ENCODE data around the gene ZDHHC12. TPM values are rescaled to one million over a fixed set of nuclear protein-coding genes. Genes with fewer than 3 reads are reported as not detected.
A peak's percentile ranks its signal among the peaks of the same experiment; 100 is the strongest.

The ZDHHC12 gene
- total RNA-seq, 1 donor from 2014 or later = 23.6 TPM

DNA sequence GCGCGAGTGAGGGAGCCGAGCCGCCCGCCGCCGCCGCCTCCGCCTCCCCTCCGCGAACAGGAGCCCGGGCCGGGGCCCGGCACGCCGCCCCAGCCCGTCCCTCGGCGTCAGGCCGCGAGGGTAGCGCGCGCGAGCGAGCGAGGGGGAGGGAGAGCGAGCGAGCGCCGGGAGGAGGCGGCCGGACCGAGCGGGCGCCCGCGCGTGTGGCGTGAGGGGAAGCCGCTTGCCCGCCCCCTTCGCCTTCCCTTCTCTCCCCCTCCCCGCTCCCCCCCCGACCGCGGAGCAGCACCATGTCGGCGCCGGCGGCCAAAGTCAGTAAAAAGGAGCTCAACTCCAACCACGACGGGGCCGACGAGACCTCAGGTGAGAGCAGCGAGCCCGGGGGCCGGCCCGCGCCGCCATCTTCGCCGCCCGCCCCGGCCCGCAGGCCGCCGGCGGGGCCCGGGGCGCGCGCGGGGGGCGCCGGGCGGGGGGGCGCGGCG, 34.6 kb downstream of the ZDHHC12 start:
- H3K9me3 Mint-ChIP-seq (ENCODE audit: low read depth) = no peaks in the 10 kb centered on the region
- H3K27ac Mint-ChIP-seq (ENCODE audit: unreplicated experiment) = no peak overlapping the region
- peaks cover 16% of the 10 kb centered on the region for H3K36me3 Mint-ChIP-seq (ENCODE audit: low read depth)
- TF ChIP-seq, protein P1, sequence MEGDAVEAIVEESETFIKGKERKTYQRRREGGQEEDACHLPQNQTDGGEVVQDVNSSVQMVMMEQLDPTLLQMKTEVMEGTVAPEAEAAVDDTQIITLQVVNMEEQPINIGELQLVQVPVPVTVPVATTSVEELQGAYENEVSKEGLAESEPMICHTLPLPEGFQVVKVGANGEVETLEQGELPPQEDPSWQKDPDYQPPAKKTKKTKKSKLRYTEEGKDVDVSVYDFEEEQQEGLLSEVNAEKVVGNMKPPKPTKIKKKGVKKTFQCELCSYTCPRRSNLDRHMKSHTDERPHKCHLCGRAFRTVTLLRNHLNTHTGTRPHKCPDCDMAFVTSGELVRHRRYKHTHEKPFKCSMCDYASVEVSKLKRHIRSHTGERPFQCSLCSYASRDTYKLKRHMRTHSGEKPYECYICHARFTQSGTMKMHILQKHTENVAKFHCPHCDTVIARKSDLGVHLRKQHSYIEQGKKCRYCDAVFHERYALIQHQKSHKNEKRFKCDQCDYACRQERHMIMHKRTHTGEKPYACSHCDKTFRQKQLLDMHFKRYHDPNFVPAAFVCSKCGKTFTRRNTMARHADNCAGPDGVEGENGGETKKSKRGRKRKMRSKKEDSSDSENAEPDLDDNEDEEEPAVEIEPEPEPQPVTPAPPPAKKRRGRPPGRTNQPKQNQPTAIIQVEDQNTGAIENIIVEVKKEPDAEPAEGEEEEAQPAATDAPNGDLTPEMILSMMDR (IDR thresholded peaks at IDR 0.05) = no peak
- H3K4me3 Mint-ChIP-seq (ENCODE audit: unreplicated experiment) = peak overlapping the region; percentile 54
- no peak for DNase-seq (ENCODE audit: low spot score)
- no peaks in the 10 kb centered on the region for H3K27me3 Mint-ChIP-seq (ENCODE audit: low read depth)
- H3K4me1 Mint-ChIP-seq (ENCODE audit: low read depth) = peaks cover 34% of the 10 kb centered on the region

DNA sequence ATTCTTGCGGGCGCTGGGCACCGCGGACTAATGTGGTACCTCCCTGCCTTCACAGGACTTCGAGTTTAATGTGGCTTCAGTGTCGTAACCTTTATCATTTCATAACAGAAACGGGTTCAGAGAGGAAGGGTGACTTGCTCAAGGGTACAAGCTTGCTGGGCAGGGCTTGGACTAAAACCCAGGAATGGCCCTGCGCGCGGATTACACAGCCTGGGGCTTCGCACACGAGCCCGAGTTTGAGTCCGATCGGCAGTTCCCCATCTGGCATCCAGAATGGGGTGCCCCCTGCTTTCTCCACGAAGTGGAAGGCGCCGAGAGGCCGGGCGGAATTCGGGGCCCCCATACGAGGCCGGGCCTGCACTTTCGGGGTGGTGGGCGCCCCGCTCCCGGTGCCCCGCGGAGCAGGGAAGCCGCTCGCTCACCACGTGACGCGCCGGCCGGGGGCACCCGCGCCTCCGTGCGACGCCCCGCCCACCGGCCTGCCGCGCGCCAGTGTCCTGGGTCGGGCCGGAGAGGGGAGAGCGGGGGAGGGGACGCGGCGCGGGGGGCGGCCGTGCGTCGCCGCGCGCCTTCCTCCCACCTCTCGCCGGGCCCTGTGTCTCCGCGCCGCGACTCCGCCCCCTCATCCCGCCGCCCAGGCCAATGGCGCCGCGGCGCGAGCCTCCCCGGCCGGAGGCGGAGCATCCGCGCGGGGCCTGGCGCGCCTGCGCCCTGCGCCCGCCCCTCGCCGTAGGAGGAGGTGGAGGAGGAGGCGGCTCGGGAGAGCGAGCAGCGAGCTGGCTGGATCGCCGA, 35.2 kb downstream of the ZDHHC12 start, which contains the start of gene SET:
TSS of gene SET (plus strand) at position 722 of the 792 bp plus-strand sequence. CDS start 361 bp downstream, outside the sequence.
- DNase-seq (ENCODE audit: low spot score) = peak; percentile 94
- Mint-ChIP-seq H3K4me1 (ENCODE audit: low read depth) (peaks cover 37% of the 10 kb centered on the region), H3K9me3 (ENCODE audit: low read depth) (no peaks in the 10 kb centered on the region), H3K27ac (ENCODE audit: unreplicated experiment) (peak within 1 kb of the TSS; percentile 79), H3K27me3 (ENCODE audit: low read depth) (no peaks in the 10 kb centered on the region), H3K4me3 (ENCODE audit: unreplicated experiment) (peak within 1 kb of the TSS; percentile 72), H3K36me3 (ENCODE audit: low read depth) (peaks cover 14% of the 10 kb centered on the region)
- TF ChIP-seq, protein P1 (IDR thresholded peaks at IDR 0.05) = no peak

DNA sequence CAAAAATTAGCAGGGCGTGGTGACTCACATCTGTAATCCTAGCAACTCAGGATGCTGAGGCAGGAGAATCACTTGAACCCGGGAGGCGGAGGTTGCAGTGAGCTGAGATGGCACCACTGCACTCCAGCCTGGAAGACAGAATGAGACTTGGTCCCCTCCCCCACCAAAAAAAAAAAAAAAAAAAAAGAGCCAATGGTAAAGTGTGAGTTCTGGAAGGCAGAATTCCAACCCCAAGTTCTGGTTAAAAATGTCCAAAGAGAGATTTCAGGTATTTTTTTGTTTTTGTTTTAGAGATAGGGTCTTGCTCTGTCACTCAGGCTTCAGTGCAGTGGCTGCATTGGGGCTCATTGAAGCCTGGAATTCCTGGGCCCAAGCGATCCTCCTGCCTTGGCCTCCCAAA, 36.5 kb downstream of the ZDHHC12 start:
- H3K4me1 Mint-ChIP-seq (ENCODE audit: low read depth) = peaks cover 44% of the 10 kb centered on the region
- peaks cover 8% of the 10 kb centered on the region for H3K36me3 Mint-ChIP-seq (ENCODE audit: low read depth)
- no peaks in the 10 kb centered on the region for H3K27me3 Mint-ChIP-seq (ENCODE audit: low read depth)
- no peaks in the 10 kb centered on the region for H3K9me3 Mint-ChIP-seq (ENCODE audit: low read depth)
- TF ChIP-seq, protein P1 (IDR thresholded peaks at IDR 0.05) = no peak
- no peak overlapping the region for H3K4me3 Mint-ChIP-seq (ENCODE audit: unreplicated experiment)
- no peak overlapping the region for H3K27ac Mint-ChIP-seq (ENCODE audit: unreplicated experiment)
- no peak for DNase-seq (ENCODE audit: low spot score)

DNA sequence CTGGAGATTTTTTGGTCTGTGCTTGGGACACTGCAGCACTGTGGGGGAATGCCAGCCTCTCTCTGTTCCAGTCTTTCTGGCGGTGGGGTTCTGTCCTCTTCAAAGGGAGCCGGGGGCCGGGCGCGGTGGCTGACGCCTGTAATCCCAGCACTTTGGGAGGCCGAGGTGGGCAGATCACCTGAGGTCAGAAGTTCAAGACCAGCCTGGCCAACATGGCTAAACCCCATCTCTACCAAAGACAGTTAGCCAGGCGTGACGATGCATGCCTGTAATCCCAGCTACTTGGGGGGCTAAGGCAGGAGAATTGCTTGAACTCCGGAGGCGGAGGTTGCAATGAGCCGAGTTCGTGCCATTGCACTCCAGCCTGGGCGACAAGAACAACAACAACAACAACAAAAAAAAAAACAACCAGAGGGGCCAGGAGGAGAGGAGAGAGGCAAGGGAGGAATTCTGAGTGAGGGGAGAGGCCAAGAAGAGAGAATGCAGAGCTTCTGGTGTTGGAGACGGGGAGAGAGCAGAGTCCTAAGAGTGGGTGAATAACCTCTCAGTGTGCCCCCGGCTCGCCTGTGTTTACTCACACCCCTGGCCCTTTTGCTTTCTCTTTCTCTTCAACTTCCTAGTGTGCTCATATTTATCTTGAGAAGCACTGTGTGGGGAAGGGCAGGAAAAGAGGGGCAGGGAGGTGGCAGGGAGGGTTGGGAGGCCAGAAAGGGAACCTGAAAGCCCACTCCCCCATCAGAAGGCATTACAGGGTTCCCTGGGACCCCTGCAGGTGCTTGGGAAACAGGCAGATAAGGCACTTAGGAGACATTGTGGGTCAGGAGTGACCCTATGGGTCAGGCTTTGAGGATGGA, 38.1 kb downstream of the ZDHHC12 start:
- H3K9me3 Mint-ChIP-seq (ENCODE audit: low read depth) = no peaks in the 10 kb centered on the region
- no peak for DNase-seq (ENCODE audit: low spot score)
- no peak overlapping the region for H3K4me3 Mint-ChIP-seq (ENCODE audit: unreplicated experiment)
- no peak overlapping the region for H3K27ac Mint-ChIP-seq (ENCODE audit: unreplicated experiment)
- TF ChIP-seq, protein P1 (IDR thresholded peaks at IDR 0.05) = no peak
- no peaks in the 10 kb centered on the region for H3K27me3 Mint-ChIP-seq (ENCODE audit: low read depth)
- H3K36me3 Mint-ChIP-seq (ENCODE audit: low read depth) = no peaks in the 10 kb centered on the region
- H3K4me1 Mint-ChIP-seq (ENCODE audit: low read depth) = peaks cover 34% of the 10 kb centered on the region
